CD4-positive, alpha-beta memory T cell (primary cell): Measurements from ENCODE around the gene CPLX4. TPM values are rescaled to one million over a fixed set of nuclear protein-coding genes. Genes with fewer than 3 reads are reported as not detected.
"Not testable (repeated sequence)": the region's sequence is repeated elsewhere in the genome, so short reads cannot be mapped to it uniquely, and the experiment has no call there.

ENCODE experiments used
- CTCF ChIA-PET: fragments of 350-600 bp; sonication (Branson Sonifier 250); formaldehyde crosslinking; loops from one replicate; lab custom pipeline; 2021; ENCODE audit warnings: inconsistent platforms; ENCODE audit not compliant: partially characterized antibody; lab: Charles Lee
- POLR2A ChIA-PET: fragments of 350-600 bp; sonication (Branson Sonifier 250); formaldehyde crosslinking; loops from one replicate; lab custom pipeline; 2021; ENCODE audit not compliant: partially characterized antibody; lab: Charles Lee
- DNase-seq, 5 donors: peaks; one replicate each; pipeline versions ENCODE4 v3.0.0 to v3.0.0-alpha.2; 2020 to 2022; ENCODE audit warnings: mixed read lengths in 1 of 5
- H3K27ac ChIP-seq: one replicate; pipeline ENCODE4 v1.7.0; 2013; ENCODE audit warnings: low read depth, low read length
- H3K27me3 ChIP-seq: 2 replicates; pipeline ENCODE4 v1.7.0; 2013; ENCODE audit warnings: mild to moderate bottlenecking, low read length, moderate library complexity; ENCODE audit not compliant: insufficient read depth
- H3K36me3 ChIP-seq: 2 replicates; pipeline ENCODE4 v1.7.0; 2013; ENCODE audit warnings: mild to moderate bottlenecking, low read length, moderate library complexity; ENCODE audit not compliant: insufficient read depth
- H3K4me1 ChIP-seq: 2 replicates; pipeline ENCODE4 v1.7.0; 2013; ENCODE audit warnings: mild to moderate bottlenecking, low read length, moderate library complexity; ENCODE audit not compliant: insufficient read depth
- H3K4me3 ChIP-seq, 2 donors: one replicate each; pipeline ENCODE4 v1.7.0; 2013; ENCODE audit warnings: low read length in 2 of 2, mild to moderate bottlenecking in 1 of 2
- H3K9me3 ChIP-seq, 2 donors: one replicate each; pipeline ENCODE4 v1.7.0; 2013; ENCODE audit warnings: low read length in 2 of 2, control low read depth in 1 of 2; ENCODE audit not compliant: control insufficient read depth in 1 of 2
- H3K27ac Mint-ChIP-seq, 7 donors: one replicate each; pipeline ENCODE4 v1.8.0; 2020 to 2021; ENCODE audit warnings: mixed read lengths in 7 of 7, mild to moderate bottlenecking in 6 of 7, inconsistent platforms in 3 of 7, moderate library complexity in 3 of 7
- H3K27me3 Mint-ChIP-seq, 2 donors: one replicate each; pipeline ENCODE4 v1.8.0; 2020 to 2021; ENCODE audit warnings: mixed read lengths in 2 of 2
- H3K36me3 Mint-ChIP-seq, 2 donors: one replicate each; pipeline ENCODE4 v1.8.0; 2020 to 2021; ENCODE audit warnings: mixed read lengths in 2 of 2, inconsistent platforms in 1 of 2, mild to moderate bottlenecking in 1 of 2
- H3K4me1 Mint-ChIP-seq, 4 donors: one replicate each; pipeline ENCODE4 v1.8.0; 2020 to 2021; ENCODE audit warnings: mixed read lengths in 4 of 4, mild to moderate bottlenecking in 1 of 4
- H3K4me3 Mint-ChIP-seq, 8 donors: one replicate each; pipeline ENCODE4 v1.8.0; 2020 to 2021; ENCODE audit warnings: mixed read lengths in 8 of 8, mild to moderate bottlenecking in 7 of 8, moderate library complexity in 6 of 8, inconsistent platforms in 3 of 8
- H3K9me3 Mint-ChIP-seq, 8 donors: one replicate each; pipeline ENCODE4 v1.8.0; 2020 to 2021; ENCODE audit warnings: mixed read lengths in 8 of 8, mild to moderate bottlenecking in 5 of 8, inconsistent platforms in 3 of 8, moderate library complexity in 1 of 8
- intact Hi-C: fragments of 100-400 bp; cut with micrococcal nuclease; formaldehyde crosslinking; loops from one replicate; pipeline ENCODE4 v1.15.1; 2023
- polyA plus RNA-seq, 2 donors: library from polyadenylated mRNA; unstranded; fragments of 300-500 nt; fragmentation: Illumina TruSeq; gene quantifications; one replicate each; pipeline ENCODE4 v1.2.3, GENCODE V29; 2021
- total RNA-seq, 2 experiments: library from RNA; stranded (reverse); gene quantifications; one replicate each; pipeline ENCODE4 v1.2.3, GENCODE V29; 2021

CPLX4 gene
- total and polyA plus RNA-seq, 4 experiments from 2014 or later, result not detected

- Histone ChIP-seq H3K36me3 (no peaks in the 10 kb centered on the region), H3K4me1 (peaks cover 17% of the 10 kb centered on the region), H3K4me3 (no peak overlapping the region), H3K27ac (no peak overlapping the region), H3K9me3 (no peaks in the 10 kb centered on the region), H3K27me3 (peaks cover 30% of the 10 kb centered on the region)
- peaks cover 5 to 41% (median 23%) of the 10 kb centered on the region in 4 donors for H3K4me1 Mint-ChIP-seq
- H3K27me3 Mint-ChIP-seq, result peaks cover 52 to 56% of the 10 kb centered on the region in 2 donors
- ChIA-PET POLR2A (no interaction called here), CTCF (no interaction called here)
- no peak for DNase-seq
- no peaks in the 10 kb centered on the region for H3K36me3 Mint-ChIP-seq
- H3K27ac Mint-ChIP-seq, result no peak overlapping the region
- H3K9me3 Mint-ChIP-seq, result peaks cover 0 to 11% (median 2%) of the 10 kb centered on the region in 8 donors
- no peak overlapping the region for H3K4me3 Mint-ChIP-seq
- intact Hi-C loops, result no loop called here
Measured at GRCh38 chr18:59264121-59264571, 54.3 kb downstream of the CPLX4 start.

GRCh38 chr18:59263661-59264060 is 54.8 kb downstream of the CPLX4 start:
- no peaks in the 10 kb centered on the region for H3K9me3 ChIP-seq
- Mint-ChIP-seq H3K36me3 (no peaks in the 10 kb centered on the region), H3K4me1 (peaks cover 5 to 40% (median 22%) of the 10 kb centered on the region in 4 donors), H3K4me3 (peak overlapping the region in 5 of 8 donors; percentile 6 to 74 (median 65)), H3K9me3 (peaks cover 0 to 11% (median 2%) of the 10 kb centered on the region in 8 donors), H3K27ac (no peak overlapping the region), H3K27me3 (peaks cover 54 to 58% of the 10 kb centered on the region in 2 donors)
- no peaks in the 10 kb centered on the region for H3K36me3 ChIP-seq
- peaks cover 15% of the 10 kb centered on the region for H3K4me1 ChIP-seq
- DNase-seq, result no peak
- peaks cover 28% of the 10 kb centered on the region for H3K27me3 ChIP-seq
- intact Hi-C loops, result no loop called here
- no peak overlapping the region for H3K4me3 ChIP-seq
- H3K27ac ChIP-seq, result no peak overlapping the region
- ChIA-PET CTCF (no interaction called here), POLR2A (no interaction called here)

- H3K9me3 Mint-ChIP-seq, result peaks cover 0 to 11% (median 4%) of the 10 kb centered on the region in 8 donors
- H3K27ac ChIP-seq, H3K9me3 ChIP-seq, H3K4me3 ChIP-seq, H3K27ac Mint-ChIP-seq, DNase-seq, H3K36me3 ChIP-seq, POLR2A ChIA-PET, H3K4me1 ChIP-seq, H3K4me3 Mint-ChIP-seq, intact Hi-C loops, H3K36me3 Mint-ChIP-seq, CTCF ChIA-PET: not testable (repeated sequence)
- H3K27me3 ChIP-seq, result peaks cover 15% of the 10 kb centered on the region
- H3K4me1 Mint-ChIP-seq, result peaks cover 4 to 26% (median 14%) of the 10 kb centered on the region in 4 donors
- peaks cover 46 to 55% of the 10 kb centered on the region in 2 donors for H3K27me3 Mint-ChIP-seq
Measured at GRCh38 chr18:59262243-59262642, 56.2 kb downstream of the CPLX4 start.

- H3K4me1 Mint-ChIP-seq, result peaks cover 3 to 23% (median 13%) of the 10 kb centered on the region in 4 donors
- intact Hi-C loops, H3K9me3 ChIP-seq, H3K36me3 ChIP-seq, POLR2A ChIA-PET, H3K4me1 ChIP-seq, H3K4me3 Mint-ChIP-seq, CTCF ChIA-PET, H3K36me3 Mint-ChIP-seq, DNase-seq, H3K27ac ChIP-seq, H3K27ac Mint-ChIP-seq, H3K4me3 ChIP-seq: not testable (repeated sequence)
- peaks cover 0 to 11% (median 4%) of the 10 kb centered on the region in 8 donors for H3K9me3 Mint-ChIP-seq
- peaks cover 11% of the 10 kb centered on the region for H3K27me3 ChIP-seq
- peaks cover 42 to 53% of the 10 kb centered on the region in 2 donors for H3K27me3 Mint-ChIP-seq
Measured at GRCh38 chr18:59261842-59262241, 56.6 kb downstream of the CPLX4 start.

GRCh38 chr18:59255491-59255890 is 63.0 kb downstream of the CPLX4 start:
- POLR2A ChIA-PET, result not testable (repeated sequence)

GRCh38 chr18:59249199-59249774 is 69.2 kb downstream of the CPLX4 start:
- no peak overlapping the region for H3K27ac Mint-ChIP-seq
- no peak overlapping the region for H3K4me3 ChIP-seq
- H3K27me3 Mint-ChIP-seq, result peaks cover 29 to 35% of the 10 kb centered on the region in 2 donors
- no peaks in the 10 kb centered on the region for H3K4me1 Mint-ChIP-seq
- H3K4me1 ChIP-seq, result no peaks in the 10 kb centered on the region
- no peaks in the 10 kb centered on the region for H3K36me3 Mint-ChIP-seq
- ChIA-PET CTCF (interaction anchor here (1.0 to 2.3 kb wide), 6 partner anchors 12 to 175 kb away, joined by 3 to 40 read pairs (median 3); no protein-coding TSS in a partner anchor), POLR2A (no interaction called here)
- H3K4me3 Mint-ChIP-seq, result no peak overlapping the region
- intact Hi-C loops, result loop anchor here (5.0 kb wide), 1 partner anchor 153 kb away; no protein-coding TSS in a partner anchor
- no peaks in the 10 kb centered on the region for H3K36me3 ChIP-seq
- DNase-seq, result peak in 2 of 5 donors; percentile 11 to 18
- H3K9me3 Mint-ChIP-seq, result no peaks in the 10 kb centered on the region
- no peaks in the 10 kb centered on the region for H3K27me3 ChIP-seq
- H3K9me3 ChIP-seq, result no peaks in the 10 kb centered on the region
- no peak overlapping the region for H3K27ac ChIP-seq

More at GRCh38 chr18:59255491-59255890, 63.0 kb downstream of the CPLX4 start:
- H3K4me3 ChIP-seq, H3K36me3 Mint-ChIP-seq, intact Hi-C loops, H3K27ac Mint-ChIP-seq, H3K9me3 ChIP-seq, H3K4me1 Mint-ChIP-seq, H3K4me1 ChIP-seq, H3K9me3 Mint-ChIP-seq, CTCF ChIA-PET, H3K27me3 ChIP-seq, H3K4me3 Mint-ChIP-seq, H3K27ac ChIP-seq, H3K36me3 ChIP-seq, DNase-seq: not testable (repeated sequence)
- peaks cover 28 to 31% of the 10 kb centered on the region in 2 donors for H3K27me3 Mint-ChIP-seq

GRCh38 chr18:59246796-59247195 is 71.7 kb downstream of the CPLX4 start:
- peaks cover 0 to 2% (median 0%) of the 10 kb centered on the region in 8 donors for H3K9me3 Mint-ChIP-seq
- H3K36me3 Mint-ChIP-seq, result no peaks in the 10 kb centered on the region
- no peak for DNase-seq
- Histone ChIP-seq H3K27me3 (no peaks in the 10 kb centered on the region), H3K4me1 (no peaks in the 10 kb centered on the region), H3K4me3 (no peak overlapping the region), H3K9me3 (no peaks in the 10 kb centered on the region), H3K36me3 (no peaks in the 10 kb centered on the region), H3K27ac (no peak overlapping the region)
- no peak overlapping the region for H3K4me3 Mint-ChIP-seq
- intact Hi-C loops, result loop anchor here (5.0 kb wide), 1 partner anchor 156 kb away; no protein-coding TSS in a partner anchor
- no peak overlapping the region for H3K27ac Mint-ChIP-seq
- H3K4me1 Mint-ChIP-seq, result no peaks in the 10 kb centered on the region
- CTCF ChIA-PET, result interaction anchor here (1.0 kb wide), 1 partner anchor 156 kb away, joined by 3 read pairs; no protein-coding TSS in a partner anchor
- H3K27me3 Mint-ChIP-seq, result peaks cover 21 to 31% of the 10 kb centered on the region in 2 donors
- POLR2A ChIA-PET, result no interaction called here
